GM04504 (cell line): ENCODE results near the gene ABCB6.
A peak's percentile ranks its signal among the peaks of the same experiment; 100 is the strongest.

ENCODE experiments used
- DNase-seq: peaks from one replicate; pipeline ENCODE4 v3.0.0-alpha.2; 2012; ENCODE audit warnings: low read depth

The ABCB6 gene

GRCh38 chr2:219245148-219245898 lies 26.6 kb upstream of the ABCB6 start, which contains the start of the genes GLB1L and STK16:
TSS of gene GLB1L (minus strand) at chr2:219245444. CDS start at chr2:219243573, 1,871 bp downstream.
TSS of gene STK16 (plus strand) at chr2:219245479. CDS start at chr2:219246000, 521 bp downstream.
- peak; percentile 85 for DNase-seq

- no peak for DNase-seq
Observed at GRCh38 chr2:219244789-219245147, 26.0 kb upstream of the ABCB6 start.

- DNase-seq = no peak
Observed at GRCh38 chr2:219243291-219243761, 24.6 kb upstream of the ABCB6 start.

GRCh38 chr2:219234331-219234730 lies 15.6 kb upstream of the ABCB6 start:
- DNase-seq = no peak

- DNase-seq = no peak
Observed at GRCh38 chr2:219230059-219230540, 11.3 kb upstream of the ABCB6 start.

GRCh38 chr2:219229305-219230058 lies 10.7 kb upstream of the ABCB6 start, which contains the start of the genes ANKZF1 and ATG9A:
TSS of gene ANKZF1 (plus strand) at chr2:219229806. CDS start at chr2:219230258, 452 bp downstream.
TSS of gene ATG9A (minus strand) at chr2:219229636. CDS start at chr2:219228024, 1,612 bp downstream.
- peak; percentile 98 for DNase-seq

GRCh38 chr2:219228911-219229304 lies 10.2 kb upstream of the ABCB6 start:
- DNase-seq = no peak

GRCh38 chr2:219228041-219228910 lies 9.5 kb upstream of the ABCB6 start:
- no peak for DNase-seq

GRCh38 chr2:219225350-219225749 lies 6.6 kb upstream of the ABCB6 start:
- no peak for DNase-seq

GRCh38 chr2:219223831-219224610 lies 5.3 kb upstream of the ABCB6 start:
- no peak for DNase-seq

- DNase-seq = no peak
Observed at GRCh38 chr2:219221957-219222518, 3.3 kb upstream of the ABCB6 start.

- no peak for DNase-seq
Observed at GRCh38 chr2:219220652-219221402, 2.1 kb upstream of the ABCB6 start.

GRCh38 chr2:219219784-219220532 lies 1.2 kb upstream of the ABCB6 start:
- no peak for DNase-seq

GRCh38 chr2:219218217-219218731 lies 484 bp downstream of the ABCB6 start:
- peak; percentile 44 for DNase-seq

GRCh38 chr2:219216535-219216915 lies 2.2 kb downstream of the ABCB6 start:
- DNase-seq = no peak

- no peak for DNase-seq
Observed at GRCh38 chr2:219215871-219216534, 2.8 kb downstream of the ABCB6 start.

- DNase-seq = no peak
Observed at GRCh38 chr2:219214786-219215185, 4.0 kb downstream of the ABCB6 start.

GRCh38 chr2:219214141-219214540 lies 4.6 kb downstream of the ABCB6 start:
- DNase-seq = no peak
